Hepatocyte (in vitro differentiated cells): ENCODE results near the gene ZNF423.

Experiments
- EZH2 ChIP-seq: fragments of 200-600 bp; sonication (generic); IDR thresholded peaks from 2 replicates; pipeline ENCODE4 v1.6.1; 2016; ENCODE audit warnings: antibody characterized with exemption, mild to moderate bottlenecking, borderline replicate concordance
- EZH2phosphoT487 ChIP-seq: fragments of 200-600 bp; sonication (generic); IDR thresholded peaks from one replicate; pipeline ENCODE4 v1.6.1; 2018; ENCODE audit warnings: antibody characterized with exemption, mild to moderate bottlenecking, low read depth, moderate library complexity; ENCODE audit not compliant: unreplicated experiment, severe bottlenecking
- TF ChIP-seq, protein P1 (sequence below): fragments of 200-600 bp; sonication (generic); IDR thresholded peaks from 2 replicates; pipeline ENCODE4 v1.5.1; 2016; ENCODE audit warnings: antibody characterized with exemption, mild to moderate bottlenecking; ENCODE audit not compliant: poor library complexity

DNA sequence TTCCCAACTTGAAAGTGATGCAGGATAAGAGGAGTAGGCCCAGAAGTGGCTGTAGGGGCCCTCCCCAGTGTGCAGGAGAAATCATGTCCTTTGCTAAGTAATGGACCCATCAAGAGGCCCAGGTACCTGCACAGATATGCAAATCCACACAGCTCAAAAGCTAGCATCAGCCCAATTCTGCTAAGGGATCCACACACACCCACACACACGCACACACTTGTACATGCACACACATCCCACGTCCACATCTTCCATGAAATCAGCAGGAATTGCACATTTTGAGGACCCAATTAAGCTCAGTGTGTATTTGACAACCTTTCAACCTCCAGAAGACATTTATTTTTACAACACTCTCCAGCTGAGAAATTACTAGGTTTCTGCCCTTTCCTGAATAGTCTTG is 297.5 kb downstream of the ZNF423 start:
- TF ChIP-seq EZH2phosphoT487 (no peak), EZH2 (no peak)
- TF ChIP-seq, protein P1, sequence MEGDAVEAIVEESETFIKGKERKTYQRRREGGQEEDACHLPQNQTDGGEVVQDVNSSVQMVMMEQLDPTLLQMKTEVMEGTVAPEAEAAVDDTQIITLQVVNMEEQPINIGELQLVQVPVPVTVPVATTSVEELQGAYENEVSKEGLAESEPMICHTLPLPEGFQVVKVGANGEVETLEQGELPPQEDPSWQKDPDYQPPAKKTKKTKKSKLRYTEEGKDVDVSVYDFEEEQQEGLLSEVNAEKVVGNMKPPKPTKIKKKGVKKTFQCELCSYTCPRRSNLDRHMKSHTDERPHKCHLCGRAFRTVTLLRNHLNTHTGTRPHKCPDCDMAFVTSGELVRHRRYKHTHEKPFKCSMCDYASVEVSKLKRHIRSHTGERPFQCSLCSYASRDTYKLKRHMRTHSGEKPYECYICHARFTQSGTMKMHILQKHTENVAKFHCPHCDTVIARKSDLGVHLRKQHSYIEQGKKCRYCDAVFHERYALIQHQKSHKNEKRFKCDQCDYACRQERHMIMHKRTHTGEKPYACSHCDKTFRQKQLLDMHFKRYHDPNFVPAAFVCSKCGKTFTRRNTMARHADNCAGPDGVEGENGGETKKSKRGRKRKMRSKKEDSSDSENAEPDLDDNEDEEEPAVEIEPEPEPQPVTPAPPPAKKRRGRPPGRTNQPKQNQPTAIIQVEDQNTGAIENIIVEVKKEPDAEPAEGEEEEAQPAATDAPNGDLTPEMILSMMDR = no peak
